ENCODE data around the gene ZNF273.
"Not testable (repeated sequence)": the region's sequence is repeated elsewhere in the genome, so short reads cannot be mapped to it uniquely, and the experiment has no call there.

ZNF273 gene

DNA sequence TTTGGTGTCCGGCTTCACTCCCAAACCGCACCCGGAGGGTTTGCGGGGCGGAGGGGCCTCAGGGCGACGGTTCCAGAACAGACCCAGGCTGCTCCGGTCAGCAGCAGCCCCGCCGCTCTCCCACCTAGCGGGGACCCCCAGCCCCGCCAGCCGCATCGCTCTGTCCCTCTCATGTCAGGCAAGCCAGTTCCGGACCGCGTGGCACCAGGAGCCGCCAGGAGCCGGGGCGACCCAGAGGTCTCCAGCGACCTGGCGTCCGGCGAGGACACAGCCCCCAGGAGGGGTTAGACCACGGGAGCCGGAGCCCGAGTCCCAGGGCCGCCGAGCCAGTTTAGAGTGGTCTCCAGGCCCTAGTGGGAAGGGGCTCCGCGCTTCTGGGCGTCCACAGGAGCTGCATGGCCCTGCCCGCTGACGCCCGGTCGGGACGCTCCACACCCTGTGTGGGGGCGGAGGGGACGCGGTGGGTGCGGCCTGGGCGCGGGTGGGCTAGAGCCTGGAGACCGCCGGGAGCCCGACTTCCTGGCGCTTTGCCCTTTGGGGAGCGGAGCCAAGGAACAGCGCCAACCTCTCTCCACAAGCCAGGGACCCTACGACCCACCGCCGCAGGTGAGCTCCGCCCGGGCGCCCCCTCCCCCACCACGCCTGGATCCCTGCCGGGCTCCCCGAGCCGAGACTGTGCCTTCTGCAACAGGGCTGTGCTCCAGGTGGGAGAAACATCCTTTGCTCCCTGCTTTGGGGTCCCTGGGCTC, 44.4 kb downstream of the ZNF273 start:
- peak; percentile 38 for DNase-seq

DNA sequence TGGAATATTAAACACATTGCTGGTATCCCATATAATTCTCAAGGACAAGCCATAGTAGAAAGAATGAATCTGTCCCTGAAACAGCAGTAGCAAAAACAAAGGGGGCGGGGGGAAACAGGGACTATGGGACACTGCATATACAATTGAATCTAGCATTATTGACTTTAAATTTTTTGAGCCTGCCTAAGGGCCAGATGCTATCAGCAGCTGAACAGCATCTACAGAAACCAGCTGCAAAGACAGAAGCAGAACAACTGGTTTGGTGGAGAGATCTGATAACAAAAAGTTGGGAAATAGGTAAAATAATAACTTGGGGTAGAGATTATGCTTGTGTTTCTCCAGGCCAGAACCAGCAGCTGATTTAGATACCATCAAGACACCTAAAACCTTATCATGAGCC, 45.7 kb downstream of the ZNF273 start:
- not testable (repeated sequence) for DNase-seq

DNA sequence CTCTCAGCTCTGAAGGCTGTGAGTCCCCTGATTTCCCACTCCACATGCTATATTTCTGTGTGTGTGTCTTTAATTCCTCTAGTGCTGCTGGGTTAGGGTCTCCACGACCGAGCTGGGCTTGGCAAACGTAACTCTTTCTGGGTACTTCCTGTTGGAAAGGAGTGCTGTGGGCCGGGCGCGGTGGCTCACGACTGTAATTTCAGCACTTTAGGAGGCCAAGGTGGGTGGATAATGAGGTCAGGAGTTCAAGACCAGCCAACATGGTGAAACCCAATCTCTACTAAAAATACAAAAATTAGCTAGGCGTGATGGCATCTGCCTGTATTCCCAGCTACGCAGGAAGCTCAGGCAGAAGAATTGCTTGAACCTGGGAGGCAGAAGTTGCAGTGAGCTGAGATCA, 47.6 kb downstream of the ZNF273 start:
- DNase-seq, result not testable (repeated sequence)

DNA sequence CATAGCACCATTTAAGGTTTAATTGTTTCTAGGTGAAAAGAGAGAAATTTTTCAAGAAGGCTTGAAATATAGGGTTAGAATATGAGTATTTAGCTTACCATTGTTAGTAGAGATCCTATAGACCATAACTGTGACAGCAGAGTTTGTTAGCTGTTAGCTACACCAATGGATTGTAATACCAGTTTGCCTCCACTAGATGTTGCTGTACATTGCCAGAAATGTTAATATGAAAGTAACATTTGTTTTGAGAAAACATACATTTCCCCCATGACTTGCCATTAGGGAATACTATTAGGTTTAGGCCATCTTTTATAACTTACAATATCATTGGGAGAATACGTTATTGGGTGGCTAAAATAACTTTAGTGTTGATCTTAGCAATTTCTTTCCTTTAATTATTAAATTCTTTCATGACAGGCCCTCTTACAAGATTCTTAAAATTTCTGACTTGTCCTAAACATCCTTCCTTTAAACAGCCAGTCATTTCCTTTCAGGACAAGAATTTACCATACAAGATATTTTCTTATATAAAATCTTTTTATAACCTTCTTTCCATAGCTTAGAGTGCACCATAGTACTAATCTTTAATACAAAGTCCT, 48.3 kb downstream of the ZNF273 start:
- DNase-seq, result no peak

DNA sequence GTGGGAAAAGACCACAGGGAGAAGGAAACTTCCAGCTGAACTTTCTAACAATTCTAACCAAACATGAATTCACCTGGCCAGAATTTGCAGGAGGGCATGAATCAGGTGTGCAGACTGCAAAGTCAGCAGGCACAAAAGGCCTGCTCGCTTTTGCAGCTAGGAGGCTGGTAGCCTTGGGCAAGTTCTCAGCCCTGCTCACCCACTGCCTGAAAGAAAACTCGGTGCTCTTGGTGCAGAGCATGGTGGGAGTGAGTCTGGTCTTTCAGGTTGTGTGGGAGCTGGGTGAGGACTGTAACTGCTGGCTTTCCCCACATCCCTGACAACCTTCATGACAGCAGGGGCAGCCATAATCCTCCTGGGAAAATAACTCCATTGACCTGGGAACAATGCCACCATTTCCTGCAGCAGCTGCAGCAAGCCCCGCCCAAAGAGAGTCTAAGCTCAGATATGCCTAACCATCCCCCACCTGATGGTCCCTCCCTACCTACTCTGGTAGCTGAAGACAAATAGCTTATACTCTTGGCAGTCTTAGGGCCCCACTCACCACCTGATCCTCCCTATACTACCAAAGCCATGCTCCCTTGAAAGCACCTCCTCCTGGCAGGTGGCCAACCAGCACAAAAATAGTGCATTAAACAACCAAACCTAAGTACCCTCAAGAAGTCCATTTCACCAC, 56.1 kb downstream of the ZNF273 start:
- no peak for DNase-seq

DNA sequence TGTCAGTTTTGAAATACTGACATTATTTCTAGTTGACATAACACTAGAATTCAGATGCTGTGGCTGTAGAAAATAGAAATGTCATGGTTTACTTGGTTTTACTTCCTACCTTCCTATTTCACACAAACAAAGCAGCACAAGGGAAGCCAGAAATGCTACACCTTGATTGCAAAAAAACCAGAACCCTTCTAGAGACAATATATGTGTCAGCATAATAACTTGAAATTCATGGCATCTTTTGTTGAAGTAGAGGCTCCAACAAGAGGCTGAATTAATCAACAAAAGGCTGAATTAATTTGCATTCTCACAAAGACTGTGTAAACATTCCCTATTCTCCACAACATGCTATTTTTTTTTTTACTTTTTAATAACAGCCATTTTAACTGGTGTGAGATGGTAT, 62.5 kb downstream of the ZNF273 start:
- no peak for DNase-seq

DNA sequence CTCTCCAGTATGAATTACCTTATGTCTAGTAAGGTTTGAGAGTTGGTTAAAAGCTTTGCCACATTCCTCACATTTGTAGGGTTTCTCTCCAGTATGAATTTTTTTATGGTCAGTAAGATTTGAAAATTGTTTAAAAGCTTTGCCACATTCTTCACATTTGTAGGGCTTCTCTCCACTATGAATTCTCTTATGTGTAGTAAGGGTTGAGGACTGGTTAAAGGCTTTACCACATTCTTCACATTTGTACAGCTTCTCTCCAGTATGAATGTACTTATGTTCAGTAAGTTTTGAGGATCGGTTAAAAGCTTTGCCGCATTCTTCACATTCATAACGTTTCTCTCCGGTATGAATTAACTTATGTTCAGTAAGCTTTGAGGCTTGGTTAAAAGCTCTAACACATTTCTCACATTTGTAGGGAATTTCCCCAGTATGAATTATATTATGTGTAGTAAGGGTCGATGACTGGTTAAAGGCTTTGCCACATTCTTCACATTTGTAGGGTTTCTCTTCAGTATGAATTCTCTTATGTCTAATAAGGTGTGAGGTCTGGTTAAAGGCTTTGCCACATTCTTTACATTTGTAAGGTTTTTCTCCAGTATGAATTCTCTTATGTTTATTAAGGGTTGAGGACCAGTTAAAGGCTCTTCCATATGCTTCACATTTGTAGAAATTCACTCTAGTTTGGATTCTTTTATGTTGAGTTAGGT, 75.6 kb downstream of the ZNF273 start:
- DNase-seq, result no peak

Data from right hindlimb (tissue), 1 donor.